HG03521 (cell line): Measurements from ENCODE around the gene MARCHF9.
"Not testable (repeated sequence)": the region's sequence is repeated elsewhere in the genome, so short reads cannot be mapped to it uniquely, and the experiment has no call there.

Source experiments
- ATAC-seq: cut with Tn5 transposase; IDR thresholded peaks from one replicate; pipeline ENCODE4 v1.9.1; 2021; ENCODE audit warnings: mild to moderate bottlenecking, moderate library complexity; ENCODE audit not compliant: unreplicated experiment

The MARCHF9 gene

DNA sequence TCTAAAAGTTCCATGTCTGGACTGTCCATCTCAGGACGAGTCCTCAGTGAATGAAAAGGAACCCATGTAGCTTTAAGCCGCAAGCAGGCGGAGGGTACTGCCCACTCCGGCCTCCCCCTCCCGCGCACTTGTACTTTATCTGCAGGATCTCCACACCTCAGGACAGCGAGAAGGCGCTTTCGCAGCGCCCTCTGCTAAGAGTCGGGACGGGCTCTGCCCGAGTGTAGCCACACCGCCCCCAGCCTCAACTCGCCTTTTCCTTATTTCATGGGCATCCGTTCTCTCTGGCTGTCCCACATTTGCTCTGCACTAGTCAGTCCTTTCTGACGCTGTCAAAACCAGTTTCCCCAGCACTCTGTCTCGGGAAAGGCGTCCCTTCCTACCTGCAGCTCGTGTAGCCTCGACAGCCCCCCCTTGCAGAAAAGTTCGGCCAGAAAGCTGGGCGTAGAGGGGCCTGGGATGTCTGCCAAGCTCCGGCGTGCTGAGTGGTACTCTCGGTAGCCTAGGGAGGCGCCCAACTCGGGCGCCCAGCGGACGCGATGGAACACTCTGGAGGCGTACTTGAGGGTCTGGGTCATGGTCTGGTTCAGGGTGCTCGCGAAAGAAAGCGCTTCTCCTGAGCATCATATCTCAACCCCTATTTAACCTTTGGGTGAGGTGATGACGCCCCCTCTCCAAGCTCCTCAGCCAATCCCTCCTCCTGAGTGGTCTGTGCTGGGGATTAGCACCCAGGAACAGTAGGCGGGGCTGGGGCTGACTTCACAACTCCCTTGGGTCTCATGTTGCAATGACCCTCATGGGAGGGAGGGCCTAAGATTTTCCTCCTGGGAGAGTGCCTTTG is 11.8 kb downstream of the MARCHF9 start, which contains the start of gene CYP27B1:
Gene CYP27B1 (minus strand): TSS at position 615 of the 841 bp plus-strand sequence. CDS start 37 bp downstream, at position 578.
- no peak for ATAC-seq

GRCh38 chr12:57767305-57767698 is 12.4 kb downstream of the MARCHF9 start:
- no peak for ATAC-seq

DNA sequence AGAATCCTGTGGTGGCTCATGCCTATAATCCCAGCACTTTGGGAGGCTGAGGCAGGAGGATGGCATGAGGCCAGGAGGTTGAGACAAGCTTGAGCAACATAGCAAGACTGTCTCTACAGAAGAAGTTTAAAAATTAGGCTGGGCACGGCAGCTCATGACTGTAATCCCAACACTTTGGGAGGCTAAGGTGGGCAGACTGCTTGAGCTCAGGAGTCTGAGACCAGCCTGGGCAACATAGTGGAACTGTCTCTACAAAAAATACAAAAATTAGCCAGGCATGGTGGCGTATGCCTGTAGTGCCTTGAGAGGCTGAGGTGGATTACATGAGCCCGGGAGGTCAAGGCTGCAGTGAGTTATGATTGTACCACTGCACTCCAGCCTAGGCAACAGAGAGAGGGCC is 13.0 kb downstream of the MARCHF9 start:
- no peak for ATAC-seq

- ATAC-seq = no peak
These were observed 14.7 kb downstream of the MARCHF9 start for GRCh38 chr12:57769594-57769993.

DNA sequence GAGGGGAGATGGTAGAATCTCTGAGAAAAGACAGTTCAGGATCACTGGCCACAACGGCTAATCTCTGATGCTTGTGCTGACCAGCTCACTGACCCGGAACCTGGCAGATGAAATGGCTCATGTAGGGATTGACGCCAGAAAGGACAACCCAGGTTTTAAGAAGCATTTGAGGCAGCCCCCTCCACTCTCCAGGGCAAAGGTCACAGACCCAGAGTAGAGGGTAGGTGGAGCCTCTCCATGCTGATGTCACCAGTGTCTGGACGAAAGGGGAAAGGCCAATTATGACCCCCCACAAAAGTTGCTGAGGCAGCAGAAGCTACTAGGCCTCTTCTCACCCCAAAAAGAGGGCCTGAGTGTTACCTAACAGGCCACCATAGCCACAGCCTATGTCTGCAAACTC is 15.8 kb downstream of the MARCHF9 start:
- no peak for ATAC-seq

DNA sequence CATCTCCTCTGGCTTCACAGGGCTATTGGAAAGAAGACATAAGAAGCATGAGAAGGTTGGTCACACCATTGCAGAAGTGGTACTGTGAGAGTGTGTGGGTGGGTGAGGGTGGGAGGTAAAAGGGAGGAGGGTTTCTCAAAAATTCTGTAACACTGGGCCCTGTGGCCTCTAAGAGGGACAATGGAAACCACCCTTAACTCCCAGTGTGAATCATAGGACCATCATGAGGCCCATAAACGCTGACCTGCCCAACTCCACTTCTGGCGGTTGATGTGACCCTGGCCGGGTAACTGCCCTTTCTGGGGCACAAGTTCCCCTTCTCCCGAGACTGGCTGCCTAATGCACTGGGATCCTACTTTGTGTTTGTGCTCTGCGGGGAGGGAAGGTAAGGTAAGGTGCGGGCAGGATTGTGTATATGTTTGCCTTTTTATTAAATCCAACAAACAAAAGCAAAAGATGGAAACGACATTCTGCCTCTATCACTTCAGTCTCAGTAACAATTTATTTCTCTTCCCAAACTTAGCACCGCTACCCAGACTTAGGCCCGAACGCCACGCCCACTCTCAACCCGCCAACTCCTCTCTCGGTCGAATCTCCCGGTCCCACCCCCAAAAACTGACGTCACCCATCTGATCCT is 16.5 kb downstream of the MARCHF9 start:
- ATAC-seq = peak; percentile 57

DNA sequence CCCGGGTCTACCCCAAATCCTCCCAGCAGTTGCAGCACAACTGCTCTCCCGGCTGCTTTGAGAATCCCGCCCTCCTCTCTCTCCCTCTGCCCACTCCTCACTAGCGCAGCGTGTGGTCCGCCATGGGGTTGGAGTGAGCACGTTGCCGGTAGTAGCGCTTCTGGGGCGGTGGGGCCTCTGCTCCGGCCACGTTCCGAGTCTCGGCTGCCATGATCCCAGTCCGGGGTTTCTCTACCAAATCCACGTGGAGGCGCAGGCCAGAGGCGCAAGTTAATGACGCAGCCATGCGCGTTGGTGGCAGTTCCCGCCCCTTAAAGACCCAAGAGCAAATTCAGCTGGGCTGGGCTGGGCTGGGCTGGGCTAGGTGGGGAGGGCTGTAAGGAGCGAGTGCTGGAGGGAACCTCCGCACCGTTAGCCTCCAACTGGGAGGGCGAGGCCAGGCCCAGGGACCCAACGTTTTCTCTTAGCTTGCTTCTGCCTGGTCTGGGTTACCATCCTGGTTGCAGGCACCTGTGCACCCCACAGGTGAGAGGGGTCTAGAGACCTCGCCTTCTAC is 17.0 kb downstream of the MARCHF9 start, which contains the start of gene METTL1:
Gene METTL1 (minus strand): TSS at position 233 of the 556 bp plus-strand sequence. CDS start 22 bp downstream, at position 211.
- peak; percentile 77 for ATAC-seq

DNA sequence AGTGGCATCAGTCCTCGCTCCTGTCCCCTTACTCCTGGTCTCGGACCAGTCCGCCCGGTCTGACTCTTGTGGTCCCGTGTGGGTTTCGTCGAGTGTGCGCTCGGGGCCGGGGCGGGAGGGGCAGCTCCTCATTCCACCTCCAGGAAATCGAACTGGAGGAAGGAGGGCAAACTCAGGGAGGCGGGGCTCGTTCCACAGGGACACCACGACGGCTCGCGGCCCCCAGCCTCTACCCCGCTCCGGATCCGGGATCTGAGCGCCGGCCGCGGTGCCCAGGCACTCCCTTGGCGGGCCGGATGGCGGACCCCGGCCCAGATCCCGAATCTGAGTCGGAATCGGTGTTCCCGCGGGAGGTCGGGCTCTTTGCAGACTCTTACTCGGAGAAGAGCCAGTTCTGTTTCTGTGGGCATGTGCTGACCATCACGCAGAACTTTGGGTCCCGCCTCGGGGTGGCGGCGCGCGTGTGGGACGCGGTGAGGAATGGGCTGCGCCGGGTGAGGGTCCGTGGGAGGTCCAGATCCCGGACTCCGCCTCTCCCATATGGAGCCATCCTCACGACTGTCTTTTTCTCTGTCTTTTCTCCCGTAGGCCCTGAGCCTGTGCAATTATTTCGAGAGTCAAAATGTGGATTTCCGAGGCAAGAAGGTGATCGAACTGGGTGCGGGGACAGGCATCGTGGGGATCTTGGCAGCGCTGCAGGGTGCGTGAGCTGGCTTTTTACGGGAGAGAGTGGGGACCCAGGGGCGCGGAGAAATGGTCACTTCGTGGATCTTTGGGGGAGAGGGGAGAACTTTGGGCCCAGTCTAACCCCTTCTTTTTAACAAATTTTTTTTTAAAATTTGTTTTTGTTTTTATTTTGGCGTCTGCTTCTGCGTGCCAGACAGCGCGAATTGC is 17.8 kb downstream of the MARCHF9 start, which contains the start of gene EEF1AKMT3:
Gene EEF1AKMT3 (plus strand): TSS at position 186 of the 894 bp plus-strand sequence. CDS start 111 bp downstream, at position 297.
- peak; percentile 31 for ATAC-seq

DNA sequence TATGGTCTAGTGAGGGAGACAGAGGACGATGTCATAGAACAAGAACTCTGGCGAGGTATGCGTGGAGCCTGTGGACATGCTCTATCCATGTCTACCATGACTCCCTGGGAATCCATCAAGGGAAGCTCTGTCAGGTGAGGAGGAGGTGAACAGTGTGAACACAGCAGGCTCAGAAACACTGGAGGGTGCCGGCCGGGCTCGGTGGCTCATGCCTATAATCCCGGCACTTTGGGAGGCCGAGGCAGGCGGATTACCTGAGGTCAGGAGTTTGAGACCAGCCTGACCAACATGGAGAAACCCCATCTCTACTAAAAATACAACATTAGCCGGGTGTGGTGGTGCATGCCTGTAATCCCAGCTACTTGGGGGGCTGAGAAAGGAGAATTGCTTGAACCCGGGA is 19.7 kb downstream of the MARCHF9 start:
- ATAC-seq = not testable (repeated sequence)

DNA sequence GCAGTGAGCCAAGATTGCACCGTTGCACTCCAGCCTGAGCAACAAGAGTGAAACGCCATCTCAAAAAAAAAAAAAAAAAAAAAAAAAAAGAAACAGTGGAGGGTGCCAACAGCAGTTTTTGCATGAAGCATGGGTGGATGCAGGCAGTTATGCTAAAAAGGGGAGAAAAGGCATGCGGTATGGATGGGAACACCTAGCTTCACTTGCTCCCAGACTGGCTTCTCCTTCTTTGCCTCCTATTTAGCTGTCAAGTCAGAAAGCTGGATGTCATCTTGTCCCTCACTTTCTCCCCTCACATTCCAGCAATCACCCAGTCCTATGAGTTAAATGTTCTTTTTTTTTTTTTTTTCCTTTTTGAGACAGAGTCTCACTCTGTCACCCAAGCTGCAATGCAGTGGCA is 20.1 kb downstream of the MARCHF9 start:
- ATAC-seq = no peak

DNA sequence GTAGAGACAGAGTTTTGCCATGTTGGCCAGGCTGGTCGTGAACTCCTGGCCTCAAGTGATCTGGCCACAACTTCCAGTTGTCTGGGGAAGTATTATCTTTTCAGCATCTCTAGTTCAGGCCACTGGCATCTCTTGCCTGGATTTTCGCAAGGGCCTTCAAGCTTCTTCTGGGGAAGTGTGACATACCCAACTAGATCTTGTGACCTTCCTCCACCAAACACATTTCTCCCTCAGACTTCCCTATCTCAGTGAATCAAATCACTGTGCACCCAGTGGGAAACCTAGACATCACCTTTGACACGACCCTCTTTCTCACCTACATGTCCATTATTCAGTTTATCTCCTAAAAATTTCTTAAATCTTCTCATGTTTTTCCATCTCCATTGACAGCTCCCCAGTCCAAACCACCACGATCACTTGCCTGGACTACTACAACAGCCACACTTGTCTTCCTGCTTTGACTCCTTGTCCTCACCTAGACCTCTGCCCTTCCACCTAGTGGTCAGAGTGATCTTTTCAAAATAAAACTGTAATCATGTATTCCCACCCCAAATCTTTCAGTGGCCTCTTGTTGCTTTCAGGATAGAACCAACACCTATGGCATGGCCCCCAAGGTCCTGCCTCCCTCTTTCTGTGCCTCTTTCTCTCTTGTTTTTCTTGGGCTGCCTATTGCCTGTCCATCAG is 20.8 kb downstream of the MARCHF9 start:
- ATAC-seq = no peak

GRCh38 chr12:57776247-57776587 is 21.3 kb downstream of the MARCHF9 start:
- no peak for ATAC-seq

GRCh38 chr12:57777367-57777766 is 22.5 kb downstream of the MARCHF9 start:
- ATAC-seq = no peak

DNA sequence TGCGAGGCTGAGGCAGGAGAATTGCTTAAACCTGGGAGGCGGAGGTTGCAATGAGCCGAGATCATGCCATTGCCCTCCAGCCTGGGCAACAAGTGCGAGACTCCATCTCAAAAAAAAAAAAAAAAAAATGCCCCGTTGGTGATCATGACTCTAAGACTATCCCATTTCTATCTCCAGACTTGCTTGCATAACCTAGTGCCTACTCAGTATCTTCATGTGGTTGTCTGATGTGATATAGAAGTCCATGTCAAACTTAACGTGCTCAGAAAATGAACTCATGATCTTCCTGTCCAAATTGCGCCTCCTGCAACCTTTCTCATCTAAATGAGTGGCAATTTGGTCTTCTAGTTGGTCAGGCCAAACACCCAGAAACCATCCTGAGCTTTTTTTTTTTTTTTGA is 23.0 kb downstream of the MARCHF9 start:
- ATAC-seq = no peak

DNA sequence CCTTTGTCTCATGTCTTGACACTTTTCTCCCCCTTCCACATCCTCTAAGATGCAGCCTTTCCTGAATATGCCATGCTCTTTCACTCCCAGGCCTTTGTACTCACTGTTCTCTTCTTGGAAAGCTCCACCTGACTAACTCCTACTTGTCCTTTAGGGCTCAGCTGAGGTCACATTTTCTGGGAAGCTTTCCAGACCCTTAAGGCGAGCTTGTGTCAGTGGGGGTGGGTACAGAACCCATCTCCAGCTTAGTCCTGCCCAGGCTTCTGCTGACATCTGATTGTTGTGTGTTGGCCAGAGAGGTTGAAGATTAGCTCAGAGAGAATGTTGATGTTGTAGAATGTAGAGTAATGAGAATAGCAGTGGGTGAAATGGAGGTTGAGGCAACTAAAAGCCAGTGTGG is 24.8 kb downstream of the MARCHF9 start:
- no peak for ATAC-seq

DNA sequence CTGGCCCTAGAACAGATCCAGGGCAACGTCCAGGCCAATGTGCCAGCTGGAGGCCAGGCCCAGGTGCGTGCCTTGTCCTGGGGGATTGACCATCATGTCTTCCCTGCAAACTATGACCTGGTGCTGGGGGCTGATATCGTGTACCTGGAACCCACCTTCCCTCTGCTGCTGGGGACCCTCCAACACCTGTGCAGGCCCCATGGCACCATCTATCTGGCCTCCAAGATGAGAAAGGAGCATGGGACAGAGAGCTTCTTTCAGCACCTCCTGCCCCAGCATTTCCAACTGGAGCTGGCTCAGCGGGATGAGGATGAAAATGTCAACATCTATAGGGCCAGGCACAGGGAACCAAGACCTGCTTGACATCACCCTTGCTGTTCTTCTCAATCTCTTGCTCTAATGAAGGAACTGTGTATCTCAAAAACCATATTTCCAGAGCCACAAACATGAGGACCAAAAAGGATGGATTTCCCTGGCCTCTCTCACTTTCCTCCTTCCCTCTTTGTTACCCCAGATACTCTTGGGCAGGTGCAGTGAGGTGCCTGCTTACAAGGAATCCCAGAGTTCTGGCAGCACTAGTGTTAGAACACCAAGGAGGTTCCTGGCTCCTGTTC is 25.5 kb downstream of the MARCHF9 start:
- ATAC-seq = no peak

- ATAC-seq = no peak
These were observed 26.3 kb downstream of the MARCHF9 start for GRCh38 chr12:57781244-57781643.

GRCh38 chr12:57781801-57782200 is 26.9 kb downstream of the MARCHF9 start:
- ATAC-seq = no peak

DNA sequence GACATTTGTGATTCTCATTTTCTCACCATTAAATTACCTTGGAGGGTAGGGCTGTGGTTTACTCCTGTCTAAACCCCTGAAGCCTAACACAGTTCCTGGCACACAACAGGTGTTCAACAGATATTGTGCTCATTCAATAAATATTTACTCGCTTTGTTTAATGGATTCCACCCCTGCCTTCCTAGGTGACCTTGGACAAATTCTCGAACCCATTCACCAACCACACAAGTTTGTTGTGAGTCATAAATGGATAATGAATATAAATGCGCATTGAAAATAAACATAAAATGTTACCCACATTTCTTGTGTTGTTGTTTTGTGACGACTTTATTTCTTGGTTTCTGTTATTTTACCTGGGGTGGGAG is 27.3 kb downstream of the MARCHF9 start:
- ATAC-seq = no peak
